H9 (cell line): Measurements from ENCODE around the gene ARHGAP30. TPM values are rescaled to one million over a fixed set of nuclear protein-coding genes. Genes with fewer than 3 reads are reported as not detected.

Source experiments
- DNase-seq: peaks from one replicate; pipeline ENCODE4 v3.0.0-alpha.2; 2017
- H2AFZ ChIP-seq: one replicate; pipeline ENCODE4 v1.6.1; 2013; ENCODE audit warnings: mild to moderate bottlenecking, low read length, control low read depth, moderate library complexity
- H2AK5ac ChIP-seq: 2 replicates; pipeline ENCODE4 v1.6.1; 2013; ENCODE audit warnings: low read length, control low read depth, mixed read lengths; ENCODE audit not compliant: insufficient read length
- H2BK120ac ChIP-seq: one replicate; pipeline ENCODE4 v1.6.1; 2013; ENCODE audit warnings: low read depth, mild to moderate bottlenecking, low read length, control low read depth, inconsistent platforms; ENCODE audit not compliant: poor library complexity, severe bottlenecking
- H2BK12ac ChIP-seq: 2 replicates; pipeline ENCODE4 v1.6.1; 2013; ENCODE audit warnings: low read length, control low read depth, mixed read lengths, low read depth; ENCODE audit not compliant: insufficient read length
- H2BK15ac ChIP-seq: 2 replicates; pipeline ENCODE4 v1.6.1; 2013; ENCODE audit warnings: low read depth, low read length, control low read depth
- H2BK20ac ChIP-seq: one replicate; pipeline ENCODE4 v1.6.1; 2013; ENCODE audit warnings: low read depth, mild to moderate bottlenecking, low read length, control low read depth, inconsistent platforms; ENCODE audit not compliant: poor library complexity, severe bottlenecking
- H2BK5ac ChIP-seq: 2 replicates; pipeline ENCODE4 v1.6.1; 2013; ENCODE audit warnings: low read length, control low read depth, mixed read lengths; ENCODE audit not compliant: insufficient read length
- H3K14ac ChIP-seq: 2 replicates; pipeline ENCODE4 v1.6.1; 2013; ENCODE audit warnings: low read length, control low read depth; ENCODE audit not compliant: insufficient read depth
- H3K18ac ChIP-seq: 2 replicates; pipeline ENCODE4 v1.6.1; 2013; ENCODE audit warnings: low read depth, mild to moderate bottlenecking, mixed read lengths, low read length, control low read depth; ENCODE audit not compliant: insufficient read length
- H3K23ac ChIP-seq: 2 replicates; pipeline ENCODE4 v1.6.1; 2013; ENCODE audit warnings: low read length, control low read depth, mixed read lengths, low read depth; ENCODE audit not compliant: insufficient read length
- H3K23me2 ChIP-seq: 2 replicates; pipeline ENCODE4 v1.6.1; 2013; ENCODE audit warnings: low read depth, mild to moderate bottlenecking, mixed read lengths, low read length, control low read depth; ENCODE audit not compliant: insufficient read length, poor library complexity, severe bottlenecking
- H3K27ac ChIP-seq: 2 replicates; pipeline ENCODE4 v1.5.1; 2013; ENCODE audit warnings: low read length, control low read depth, mixed read lengths, low read depth; ENCODE audit not compliant: insufficient read length
- H3K27me3 ChIP-seq: 2 replicates; pipeline ENCODE4 v1.6.1; 2013; ENCODE audit warnings: low read length, control low read depth, inconsistent platforms; ENCODE audit not compliant: insufficient read depth
- H3K4ac ChIP-seq: 2 replicates; pipeline ENCODE4 v1.6.1; 2013; ENCODE audit warnings: low read depth, mild to moderate bottlenecking, control low read depth, inconsistent platforms, low read length, moderate library complexity
- H3K4me1 ChIP-seq: 2 replicates; pipeline ENCODE4 v1.6.1; 2013; ENCODE audit warnings: low read length, control low read depth, inconsistent platforms; ENCODE audit not compliant: insufficient read depth
- H3K4me2 ChIP-seq: 2 replicates; pipeline ENCODE4 v1.6.1; 2013; ENCODE audit warnings: low read length, control low read depth, mixed read lengths; ENCODE audit not compliant: insufficient read length, insufficient read depth
- H3K56ac ChIP-seq: 2 replicates; pipeline ENCODE4 v1.6.1; 2013; ENCODE audit warnings: low read depth, mild to moderate bottlenecking, mixed read lengths, low read length, control low read depth; ENCODE audit not compliant: insufficient read length
- H3K79me1 ChIP-seq: 2 replicates; pipeline ENCODE4 v1.6.1; 2013; ENCODE audit warnings: low read depth, mild to moderate bottlenecking, moderate library complexity, low read length, control low read depth, inconsistent platforms; ENCODE audit not compliant: insufficient read depth, poor library complexity, severe bottlenecking
- H3K79me2 ChIP-seq: 2 replicates; pipeline ENCODE4 v1.6.1; 2013; ENCODE audit warnings: low read length, control low read depth, inconsistent platforms; ENCODE audit not compliant: insufficient read depth
- H3K9ac ChIP-seq: 2 replicates; pipeline ENCODE4 v1.6.1; 2013; ENCODE audit warnings: low read length, control low read depth, mixed read lengths; ENCODE audit not compliant: insufficient read length; ENCODE audit errors: extremely low read depth
- H3K9me3 ChIP-seq: one replicate; pipeline ENCODE4 v1.6.1; 2013; ENCODE audit warnings: low read depth, low read length, inconsistent platforms; ENCODE audit not compliant: control insufficient read depth
- H3T11ph ChIP-seq: one replicate; pipeline ENCODE4 v1.6.1; 2013; ENCODE audit warnings: mild to moderate bottlenecking, low read length, control low read depth, inconsistent platforms
- H4K20me1 ChIP-seq: one replicate; pipeline ENCODE4 v1.6.1; 2013; ENCODE audit not compliant: control insufficient read depth, insufficient read length, insufficient read depth
- H4K5ac ChIP-seq: 2 replicates; pipeline ENCODE4 v1.6.1; 2013; ENCODE audit warnings: low read depth, mild to moderate bottlenecking, mixed read lengths, low read length, control low read depth; ENCODE audit not compliant: insufficient read length
- H4K8ac ChIP-seq: replicated peaks from 2 replicates; pipeline ENCODE4 v1.6.1; 2013; ENCODE audit warnings: low read length, control low read depth, mixed read lengths, low read depth; ENCODE audit not compliant: insufficient read length
- H4K91ac ChIP-seq: 2 replicates; pipeline ENCODE4 v1.6.1; 2013; ENCODE audit warnings: low read depth, mild to moderate bottlenecking, moderate library complexity, mixed read lengths, low read length, control low read depth; ENCODE audit not compliant: insufficient read length
- H3K27ac Mint-ChIP-seq, 3 experiments: 2 replicates in 2 of 3; 3 replicates in 1 of 3; pipeline ENCODE4 v1.8.0; 2020 to 2021; ENCODE audit warnings: mixed read lengths in 3 of 3, mild to moderate bottlenecking in 1 of 3, moderate library complexity in 1 of 3
- H3K27me3 Mint-ChIP-seq: 2 replicates; pipeline ENCODE4 v1.8.0; 2021; ENCODE audit warnings: low read depth, mild to moderate bottlenecking, moderate library complexity, mixed read lengths
- H3K36me3 Mint-ChIP-seq, 3 experiments: 2 replicates in 2 of 3; 3 replicates in 1 of 3; pipeline ENCODE4 v1.8.0; 2020 to 2021; ENCODE audit warnings: low read depth in 3 of 3, mixed read lengths in 3 of 3; ENCODE audit not compliant: insufficient read depth in 1 of 3
- H3K4me1 Mint-ChIP-seq, 2 experiments: 2 replicates each; pipeline ENCODE4 v1.8.0; 2020; ENCODE audit warnings: mixed read lengths in 2 of 2
- H3K4me3 Mint-ChIP-seq, 2 experiments: 2 replicates in 1 of 2; 3 replicates in 1 of 2; pipeline ENCODE4 v1.8.0; 2020 to 2021; ENCODE audit warnings: mild to moderate bottlenecking in 2 of 2, mixed read lengths in 2 of 2, moderate library complexity in 1 of 2
- H3K9me3 Mint-ChIP-seq, 2 experiments: 2 replicates in 1 of 2; 3 replicates in 1 of 2; pipeline ENCODE4 v1.8.0; 2020; ENCODE audit warnings: mild to moderate bottlenecking in 2 of 2, mixed read lengths in 2 of 2, moderate library complexity in 1 of 2
- CTCF ChIP-seq: fragments of 200-600 bp; sonication (generic); conservative IDR thresholded peaks from 3 replicates; pipeline ENCODE4 v1.8.0; 2021; ENCODE audit warnings: antibody characterized with exemption, mild to moderate bottlenecking
- WGBS: extraction: QIAGEN DNeasy Blood & Tissue Kit; methylation state at CpG from one replicate; pipeline ENCODE4 v1.1.7; 2013; ENCODE audit warnings: missing lambda C conversion rate, low lambda C conversion rate, mixed read lengths; ENCODE audit not compliant: insufficient read length; ENCODE audit errors: extremely low coverage; 5-methylcytosine and 5-hydroxymethylcytosine counted together
- total RNA-seq: library from RNA; stranded (reverse); gene quantifications from 2 replicates; pipeline ENCODE4 v1.2.1, GENCODE V29; 2021

ARHGAP30 gene
- total RNA-seq, 1 experiment from 2014 or later: 0.13 TPM

GRCh38 chr1:161007369-161007768 is 62.3 kb downstream of the ARHGAP30 start:
- no peak overlapping the region for H4K91ac ChIP-seq
- H2BK120ac ChIP-seq: no peak overlapping the region
- no peaks in the 10 kb centered on the region for H3K23me2 ChIP-seq
- peaks cover 14% of the 10 kb centered on the region for H3K79me1 ChIP-seq
- no peak overlapping the region for H4K8ac ChIP-seq
- Mint-ChIP-seq H3K27ac (no peak overlapping the region; a peak in 1 of 7 replicates), H3K9me3 (no peaks in the 10 kb centered on the region), H3K27me3 (no peaks in the 10 kb centered on the region), H3K36me3 (peaks cover 3 to 18% (median 14%) of the 10 kb centered on the region in 3 experiments; a peak in 5 of 7 replicates), H3K4me3 (no peak overlapping the region), H3K4me1 (peaks cover 12 to 22% of the 10 kb centered on the region in 2 experiments)
- no peak overlapping the region for H3K23ac ChIP-seq
- no peak overlapping the region for H3K4me2 ChIP-seq
- H3K56ac ChIP-seq: no peak overlapping the region
- H2BK15ac ChIP-seq: no peak overlapping the region
- H3T11ph ChIP-seq: no peak overlapping the region
- WGBS: no CpG with 5 or more reads among the region's 2 CpGs
- H2BK20ac ChIP-seq: no peak overlapping the region
- H2BK5ac ChIP-seq: no peak overlapping the region
- no peak overlapping the region for H3K4ac ChIP-seq
- H3K4me1 ChIP-seq: no peaks in the 10 kb centered on the region; the same call in 1 of the 2 replicates
- H3K27ac ChIP-seq: no peak overlapping the region
- H3K9ac ChIP-seq: no peak overlapping the region
- no peak overlapping the region for H2AK5ac ChIP-seq
- no peak overlapping the region for H2BK12ac ChIP-seq
- no peaks in the 10 kb centered on the region for H3K9me3 ChIP-seq
- no peaks in the 10 kb centered on the region for H4K20me1 ChIP-seq
- H3K18ac ChIP-seq: no peak overlapping the region
- no peaks in the 10 kb centered on the region for H3K27me3 ChIP-seq
- H4K5ac ChIP-seq: no peak overlapping the region
- no peak overlapping the region for H2AFZ ChIP-seq
- no peak overlapping the region for H3K14ac ChIP-seq
- DNase-seq: no peak
- H3K79me2 ChIP-seq: peaks cover 43% of the 10 kb centered on the region; the same call in 1 of the 2 replicates
- TF ChIP-seq CTCF: no peak
